ENCODE measurements around the gene PLXNB3.
"Not testable (repeated sequence)": the region's sequence is repeated elsewhere in the genome, so short reads cannot be mapped to it uniquely, and the experiment has no call there.

Gene PLXNB3

DNA sequence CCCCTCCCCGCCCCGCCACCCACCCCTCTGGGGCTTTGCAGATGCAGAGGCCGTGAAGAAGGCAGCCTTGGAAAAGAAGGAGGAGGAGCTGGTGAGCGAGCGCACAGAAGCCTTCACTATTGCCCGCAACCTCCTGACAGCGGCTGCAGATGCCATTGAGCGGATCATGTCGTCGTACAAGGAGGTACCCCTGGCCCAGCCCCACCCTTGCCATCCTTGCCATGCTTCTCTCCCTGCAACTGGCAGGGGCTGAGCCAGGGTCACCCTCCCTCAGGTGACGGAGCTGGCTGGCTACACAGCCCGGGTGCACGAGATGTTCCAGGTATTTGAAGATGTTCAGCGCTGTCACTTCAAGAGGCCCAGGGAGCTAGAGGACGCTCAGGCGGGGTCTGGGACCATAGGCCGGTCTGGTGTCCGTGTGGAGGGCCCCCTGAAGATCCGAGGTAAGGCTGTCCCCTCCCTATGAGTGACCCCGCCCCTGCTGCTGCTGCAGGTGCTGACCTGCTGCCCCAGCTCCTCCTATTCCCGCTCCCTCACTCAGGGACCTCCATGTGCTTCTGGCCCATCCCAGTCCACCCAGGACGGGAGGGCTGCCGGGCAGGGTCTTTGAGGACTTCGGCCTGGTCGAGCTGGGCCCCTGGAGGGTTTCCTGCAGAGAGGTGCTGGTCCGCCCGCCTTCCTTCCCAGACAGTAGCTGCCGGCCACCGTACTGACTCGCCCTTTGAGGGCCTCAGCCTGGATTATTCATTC lies 27.8 kb upstream of the PLXNB3 start:
- DNase-seq (ENCODE audit: low read depth in 1 of 2, low spot score in 1 of 2): no peak
- TF ChIP-seq JUND (IDR thresholded peaks at IDR 0.05; ENCODE audit: low read depth): no peak
- in situ Hi-C loops (cut with HindIII; ENCODE audit: low pct_unique_long_range_greater_than_20kb, low sequenced_read_pairs): no loop called here

DNA sequence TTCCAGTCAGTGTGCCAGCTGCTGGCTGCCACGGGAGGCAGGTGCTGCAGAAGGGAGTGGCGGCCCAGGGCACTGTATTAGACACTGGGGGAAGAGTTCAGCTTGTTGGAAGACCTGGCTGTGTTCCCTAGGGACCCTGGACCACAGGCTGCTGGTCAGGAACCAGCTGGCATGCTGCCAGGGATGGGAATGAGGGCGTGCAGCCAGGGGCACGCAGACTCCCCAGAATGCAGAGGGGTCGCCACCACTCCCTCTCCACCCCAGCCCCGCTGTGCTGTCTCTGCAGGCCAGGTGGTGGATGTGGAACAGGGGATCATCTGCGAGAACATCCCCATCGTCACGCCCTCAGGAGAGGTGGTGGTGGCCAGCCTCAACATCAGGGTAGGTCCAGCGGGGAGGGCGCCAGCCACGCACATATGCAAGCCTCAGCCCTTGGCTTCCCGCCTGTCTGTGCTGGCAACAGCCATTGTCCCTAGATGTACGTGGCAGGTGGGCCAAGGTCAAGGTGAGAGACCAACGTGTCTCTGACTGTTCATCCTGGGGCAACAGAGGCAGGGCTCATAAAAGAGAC lies 27.1 kb upstream of the PLXNB3 start:
- no peak for TF ChIP-seq JUND (IDR thresholded peaks at IDR 0.05; ENCODE audit: low read depth)
- DNase-seq (ENCODE audit: low read depth in 1 of 2, low spot score in 1 of 2): no peak
- in situ Hi-C loops (cut with HindIII; ENCODE audit: low pct_unique_long_range_greater_than_20kb, low sequenced_read_pairs): no loop called here

DNA sequence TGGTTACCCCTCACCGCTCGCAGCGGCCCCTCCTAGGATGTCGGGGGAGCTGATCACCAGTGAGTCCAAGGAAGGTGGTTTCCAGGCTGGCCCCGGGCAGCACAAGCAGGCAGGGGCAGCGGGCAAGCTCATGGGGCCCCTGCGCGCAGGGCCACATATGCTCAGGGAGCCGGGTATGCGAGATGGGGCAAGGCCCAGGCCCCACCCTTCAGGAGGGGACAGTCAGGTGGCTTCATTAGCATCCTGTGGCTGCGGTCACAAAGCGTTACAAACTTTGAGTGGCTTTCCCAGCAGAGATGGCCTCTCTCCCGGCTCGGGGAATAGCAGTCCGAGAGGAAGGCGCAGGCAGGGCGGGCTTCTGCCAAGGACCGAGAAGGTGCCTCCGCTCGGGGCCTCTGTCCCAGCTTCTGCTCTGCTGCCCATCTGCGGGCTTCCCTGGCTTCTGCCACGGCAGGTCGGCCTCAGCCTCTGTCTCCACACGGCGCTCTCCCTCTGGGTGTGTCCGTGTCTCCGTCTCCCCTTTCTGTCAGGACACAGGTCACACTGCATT lies 25.9 kb upstream of the PLXNB3 start:
- in situ Hi-C loops (cut with HindIII; ENCODE audit: low pct_unique_long_range_greater_than_20kb, low sequenced_read_pairs): no loop called here
- no peak for DNase-seq (ENCODE audit: low read depth in 1 of 2, low spot score in 1 of 2)

DNA sequence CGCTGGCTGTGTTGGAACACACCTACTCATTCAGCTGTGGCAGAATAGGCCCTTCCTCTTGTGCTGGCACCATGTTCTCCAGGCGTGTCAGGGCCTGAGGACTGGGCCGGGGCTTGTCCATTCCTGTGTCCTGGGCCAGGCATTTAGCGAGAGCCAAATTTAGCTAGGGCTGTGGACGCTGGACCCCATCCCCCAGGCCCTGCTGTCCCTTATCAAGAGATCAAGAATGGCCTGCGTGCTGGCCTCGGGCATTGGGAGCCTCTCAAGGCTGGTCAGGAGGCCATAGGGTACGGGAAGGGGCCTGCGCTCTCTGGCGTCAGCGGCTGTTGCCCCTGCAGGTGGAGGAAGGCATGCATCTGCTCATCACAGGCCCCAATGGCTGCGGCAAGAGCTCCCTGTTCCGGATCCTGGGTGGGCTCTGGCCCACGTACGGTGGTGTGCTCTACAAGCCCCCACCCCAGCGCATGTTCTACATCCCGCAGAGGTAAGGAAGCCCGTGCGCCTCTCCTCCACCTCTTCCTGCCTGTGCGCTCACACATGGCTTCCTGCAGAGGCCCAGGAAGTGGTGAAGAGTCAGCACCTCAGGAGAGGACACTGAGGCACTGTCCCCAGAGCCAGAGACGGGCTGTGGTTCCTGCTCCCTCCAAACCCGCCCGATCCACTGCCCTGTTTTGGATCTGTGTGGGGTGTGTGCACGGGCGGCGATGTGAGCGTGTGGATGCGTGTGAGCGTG lies 24.1 kb upstream of the PLXNB3 start:
- TF ChIP-seq JUND (IDR thresholded peaks at IDR 0.05; ENCODE audit: low read depth): no peak

More for the DNA sequence above, 25.9 kb upstream of the PLXNB3 start:
- no peak for TF ChIP-seq JUND (IDR thresholded peaks at IDR 0.05; ENCODE audit: low read depth)

DNA sequence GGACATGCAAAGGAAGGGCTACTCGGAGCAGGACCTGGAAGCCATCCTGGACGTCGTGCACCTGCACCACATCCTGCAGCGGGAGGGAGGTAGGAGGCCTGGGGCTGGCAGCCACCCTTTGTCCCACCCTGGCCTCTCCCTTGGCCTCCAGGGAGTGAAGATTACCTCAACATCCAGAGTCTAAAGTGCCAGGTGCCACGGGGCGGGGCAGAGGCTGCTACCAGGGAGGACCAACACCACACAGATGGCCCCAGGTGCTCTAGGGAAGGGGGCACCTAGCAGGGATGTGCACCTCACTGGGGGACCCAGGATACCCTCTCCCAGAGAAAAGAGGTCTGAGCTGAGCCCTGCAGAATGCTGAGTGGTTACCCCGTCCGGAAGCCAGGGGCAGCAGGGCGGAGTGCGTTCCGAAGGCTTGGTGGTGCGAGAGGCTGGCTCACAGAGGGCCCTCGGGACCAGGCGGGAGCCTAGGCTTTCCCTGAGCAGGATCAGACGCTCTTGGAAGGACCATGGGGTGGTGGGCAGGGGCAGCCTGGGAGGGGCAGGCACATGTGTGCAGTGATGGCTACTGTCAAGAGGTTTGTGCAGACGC lies 23.3 kb upstream of the PLXNB3 start:
- in situ Hi-C loops (cut with HindIII; ENCODE audit: low pct_unique_long_range_greater_than_20kb, low sequenced_read_pairs): no loop called here
- TF ChIP-seq JUND (IDR thresholded peaks at IDR 0.05; ENCODE audit: low read depth): no peak
- DNase-seq (ENCODE audit: low read depth in 1 of 2, low spot score in 1 of 2): no peak

More for the DNA sequence above, 24.1 kb upstream of the PLXNB3 start:
- DNase-seq (ENCODE audit: low read depth in 1 of 2, low spot score in 1 of 2): no peak
- in situ Hi-C loops (cut with HindIII; ENCODE audit: low pct_unique_long_range_greater_than_20kb, low sequenced_read_pairs): no loop called here

DNA sequence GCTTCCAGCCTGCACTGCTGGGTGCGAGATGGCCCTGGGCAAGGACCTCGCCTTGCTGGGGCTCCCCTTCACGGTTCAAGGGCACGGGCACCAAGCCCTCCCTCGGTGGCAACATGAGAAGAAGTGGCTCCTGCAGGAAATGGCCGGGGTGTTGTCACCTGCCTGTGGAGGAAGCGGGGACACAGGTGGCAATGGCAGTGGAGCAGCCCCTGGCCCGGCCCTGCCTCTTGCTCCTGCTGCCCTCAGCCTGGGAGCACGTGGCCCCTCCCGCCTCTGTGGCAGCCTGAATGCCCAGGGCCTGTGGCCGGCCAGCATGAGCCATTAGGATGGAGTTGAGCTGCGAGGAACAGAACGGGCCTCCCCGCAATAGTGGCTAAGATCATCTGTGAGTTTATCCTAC lies 22.6 kb upstream of the PLXNB3 start:
- TF ChIP-seq JUND (IDR thresholded peaks at IDR 0.05; ENCODE audit: low read depth): no peak
- in situ Hi-C loops (cut with HindIII; ENCODE audit: low pct_unique_long_range_greater_than_20kb, low sequenced_read_pairs): no loop called here
- DNase-seq (ENCODE audit: low read depth in 1 of 2, low spot score in 1 of 2): no peak

DNA sequence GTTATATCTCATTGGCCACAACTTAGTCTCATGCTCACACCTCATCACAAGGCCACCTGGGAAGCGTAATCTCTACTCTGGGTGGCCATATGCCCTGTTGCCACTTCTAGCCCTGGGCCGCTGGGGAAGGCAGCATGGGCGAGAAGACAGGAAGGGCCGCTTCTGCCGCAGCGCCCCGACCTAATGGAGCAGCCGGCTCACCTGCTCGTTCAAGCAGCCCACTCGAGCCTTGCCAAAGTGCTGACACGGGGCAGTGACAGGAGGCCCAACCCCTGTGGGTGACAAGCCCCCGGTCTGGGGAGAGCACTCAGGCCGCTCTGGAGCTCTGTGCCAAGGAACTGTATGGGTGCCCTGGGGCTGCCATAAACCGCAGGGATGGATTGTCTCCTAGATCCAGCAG lies 21.9 kb upstream of the PLXNB3 start:
- in situ Hi-C loops (cut with HindIII; ENCODE audit: low pct_unique_long_range_greater_than_20kb, low sequenced_read_pairs); DNase-seq (ENCODE audit: low read depth in 1 of 2, low spot score in 1 of 2): not testable (repeated sequence)

DNA sequence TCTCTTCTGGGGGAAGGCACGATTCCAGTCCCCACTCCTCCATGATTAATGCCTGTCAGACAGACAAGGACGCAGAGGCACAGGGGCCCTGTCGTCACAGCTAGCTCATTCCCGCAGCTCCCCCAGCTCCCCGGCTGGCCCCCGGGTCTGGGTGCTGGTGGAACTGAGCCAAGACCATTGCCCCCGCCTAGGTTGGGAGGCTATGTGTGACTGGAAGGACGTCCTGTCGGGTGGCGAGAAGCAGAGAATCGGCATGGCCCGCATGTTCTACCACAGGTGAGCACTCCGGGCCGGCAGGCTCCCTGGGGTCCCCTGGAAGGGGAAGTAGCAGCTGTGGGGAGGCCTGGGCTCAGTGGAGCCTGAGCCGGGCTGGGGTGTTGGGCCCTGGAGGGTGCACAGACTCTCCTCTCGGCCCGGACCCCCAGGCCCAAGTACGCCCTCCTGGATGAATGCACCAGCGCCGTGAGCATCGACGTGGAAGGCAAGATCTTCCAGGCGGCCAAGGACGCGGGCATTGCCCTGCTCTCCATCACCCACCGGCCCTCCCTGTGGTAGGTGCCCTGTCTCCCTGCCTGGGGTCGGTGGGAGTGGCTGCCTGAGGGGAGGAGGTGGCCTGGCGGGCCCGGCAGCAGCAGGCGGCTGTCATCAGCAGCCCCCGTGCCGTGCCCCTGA lies 21.1 kb upstream of the PLXNB3 start:
- in situ Hi-C loops (cut with HindIII; ENCODE audit: low pct_unique_long_range_greater_than_20kb, low sequenced_read_pairs); DNase-seq (ENCODE audit: low read depth in 1 of 2, low spot score in 1 of 2): not testable (repeated sequence)

DNA sequence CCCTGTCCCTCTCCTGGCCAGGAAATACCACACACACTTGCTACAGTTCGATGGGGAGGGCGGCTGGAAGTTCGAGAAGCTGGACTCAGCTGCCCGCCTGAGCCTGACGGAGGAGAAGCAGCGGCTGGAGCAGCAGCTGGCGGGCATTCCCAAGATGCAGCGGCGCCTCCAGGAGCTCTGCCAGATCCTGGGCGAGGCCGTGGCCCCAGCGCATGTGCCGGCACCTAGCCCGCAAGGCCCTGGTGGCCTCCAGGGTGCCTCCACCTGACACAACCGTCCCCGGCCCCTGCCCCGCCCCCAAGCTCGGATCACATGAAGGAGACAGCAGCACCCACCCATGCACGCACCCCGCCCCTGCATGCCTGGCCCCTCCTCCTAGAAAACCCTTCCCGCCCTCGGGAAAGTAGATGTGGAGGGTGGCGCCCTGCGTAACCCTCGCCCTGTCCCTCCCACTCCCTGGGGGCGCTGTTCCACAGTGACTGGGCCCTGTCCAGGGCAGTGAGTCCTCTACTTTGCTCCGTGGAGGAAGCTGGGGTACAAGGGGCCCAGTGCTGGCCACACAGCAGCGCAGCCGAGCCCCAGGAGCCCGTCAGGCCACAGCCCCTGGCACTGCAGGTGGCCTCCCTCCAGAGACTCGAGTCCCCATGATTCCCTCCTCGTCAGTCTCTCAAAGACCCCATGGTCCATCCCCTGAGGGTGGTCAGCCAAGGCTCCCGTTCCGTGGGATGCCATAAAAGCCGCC lies 20.4 kb upstream of the PLXNB3 start:
- in situ Hi-C loops (cut with HindIII; ENCODE audit: low pct_unique_long_range_greater_than_20kb, low sequenced_read_pairs); DNase-seq (ENCODE audit: low read depth in 1 of 2, low spot score in 1 of 2): not testable (repeated sequence)

DNA sequence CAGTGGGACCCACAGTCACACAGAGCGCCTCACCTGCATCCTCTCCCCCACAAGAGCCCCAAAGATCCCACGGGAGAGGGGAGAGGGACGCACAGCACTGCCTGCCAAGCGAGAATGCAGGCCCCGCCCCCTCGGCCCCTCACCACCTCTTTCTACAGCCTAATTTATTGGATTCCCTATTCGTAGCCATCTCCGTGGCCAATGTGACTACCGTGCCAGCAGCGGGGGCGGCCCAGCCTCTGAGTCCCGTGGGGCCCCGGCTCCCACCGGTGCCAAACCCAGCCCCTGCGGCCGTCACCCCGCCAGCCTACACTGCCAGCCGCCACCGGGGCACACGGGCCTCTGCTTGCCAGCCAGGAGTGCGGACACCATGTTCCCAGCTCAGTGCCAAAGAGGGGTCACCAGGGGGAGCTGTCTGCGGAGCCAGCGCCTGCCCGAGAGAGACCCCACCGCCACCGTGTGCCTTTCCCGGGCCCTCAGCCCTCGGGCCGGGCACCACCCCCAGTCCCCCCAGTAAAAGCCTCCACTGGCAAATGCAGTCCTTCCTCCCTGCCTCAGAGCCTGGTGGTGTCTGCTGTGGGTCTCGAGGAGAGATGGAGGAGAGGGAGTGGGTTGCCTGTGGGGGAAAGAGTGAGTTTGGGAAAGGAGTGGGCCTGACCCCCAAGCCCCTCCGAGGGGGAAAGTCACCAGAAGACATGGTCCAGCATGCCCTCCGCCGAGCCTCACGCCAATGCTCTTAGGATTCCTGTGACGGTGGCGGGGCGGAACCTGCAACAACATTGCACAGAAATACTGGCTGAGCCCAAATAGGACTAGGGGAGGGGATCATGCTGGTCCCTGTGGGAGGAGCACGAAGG lies 19.6 kb upstream of the PLXNB3 start:
- DNase-seq (ENCODE audit: low read depth in 1 of 2, low spot score in 1 of 2): no peak
- in situ Hi-C loops (cut with HindIII; ENCODE audit: low pct_unique_long_range_greater_than_20kb, low sequenced_read_pairs): no loop called here
- TF ChIP-seq JUND (IDR thresholded peaks at IDR 0.05; ENCODE audit: low read depth): no peak

DNA sequence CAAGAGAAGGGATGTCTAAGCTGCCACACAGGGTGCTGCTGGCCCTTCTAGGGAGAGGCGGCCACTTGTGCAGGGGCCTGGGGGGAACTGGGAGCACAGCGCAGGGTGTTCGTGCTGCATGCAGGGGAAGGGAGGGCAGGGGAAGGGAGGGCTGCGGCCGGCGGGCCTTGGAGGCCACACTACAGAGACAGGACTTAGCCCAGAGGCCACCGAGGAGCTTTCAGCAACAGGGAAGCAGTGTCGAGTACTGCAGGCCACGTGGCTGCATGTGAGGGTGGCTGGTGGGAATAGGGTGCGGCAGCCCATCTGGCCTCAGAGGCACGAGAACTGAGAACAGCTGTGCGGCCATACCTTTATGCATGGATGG lies 19.0 kb upstream of the PLXNB3 start:
- in situ Hi-C loops (cut with HindIII; ENCODE audit: low pct_unique_long_range_greater_than_20kb, low sequenced_read_pairs); DNase-seq (ENCODE audit: low read depth in 1 of 2, low spot score in 1 of 2): not testable (repeated sequence)
